ENCODE data around the gene PPP1R12C.

The PPP1R12C gene

GRCh38 chr19:55101261-55101660 is 16.2 kb downstream of the PPP1R12C start:
- H3K4me3 ChIP-seq (ENCODE audit: low read depth in 1 of 2, low read length in 1 of 2) = no peak overlapping the region
- no peaks in the 10 kb centered on the region for H3K27me3 ChIP-seq
- TF ChIP-seq CTCF (IDR thresholded peaks at IDR 0.05) = no peak
- no peak overlapping the region for H3K27ac ChIP-seq
- H3K4me1 ChIP-seq (ENCODE audit: control insufficient read depth in 1 of 2, insufficient read depth in 1 of 2, low read depth in 1 of 2, low read length in 1 of 2) = no peaks in the 10 kb centered on the region
- peaks cover 73% of the 10 kb centered on the region for H3K36me3 ChIP-seq
- no peaks in the 10 kb centered on the region for H3K9me3 ChIP-seq

- H3K9me3 ChIP-seq = no peaks in the 10 kb centered on the region
- H3K27me3 ChIP-seq = no peaks in the 10 kb centered on the region
- H3K4me1 ChIP-seq (ENCODE audit: control insufficient read depth in 1 of 2, insufficient read depth in 1 of 2, low read depth in 1 of 2, low read length in 1 of 2) = no peaks in the 10 kb centered on the region
- TF ChIP-seq CTCF (IDR thresholded peaks at IDR 0.05) = no peak
- peaks cover 83% of the 10 kb centered on the region for H3K36me3 ChIP-seq
- no peak overlapping the region for H3K27ac ChIP-seq
- H3K4me3 ChIP-seq (ENCODE audit: low read depth in 1 of 2, low read length in 1 of 2) = no peak overlapping the region
Measured at GRCh38 chr19:55099557-55100506, 17.6 kb downstream of the PPP1R12C start.

- Histone ChIP-seq H3K9me3 (no peaks in the 10 kb centered on the region), H3K27ac (no peak overlapping the region), H3K27me3 (no peaks in the 10 kb centered on the region), H3K4me3 (ENCODE audit: low read depth in 1 of 2, low read length in 1 of 2) (no peak overlapping the region), H3K36me3 (peaks cover 90% of the 10 kb centered on the region), H3K4me1 (ENCODE audit: control insufficient read depth in 1 of 2, insufficient read depth in 1 of 2, low read depth in 1 of 2, low read length in 1 of 2) (no peaks in the 10 kb centered on the region)
- no peak for TF ChIP-seq CTCF (IDR thresholded peaks at IDR 0.05)
Measured at GRCh38 chr19:55098716-55099556, 18.5 kb downstream of the PPP1R12C start.

GRCh38 chr19:55097864-55098715 is 19.3 kb downstream of the PPP1R12C start:
- no peak for TF ChIP-seq CTCF (IDR thresholded peaks at IDR 0.05)
- no peaks in the 10 kb centered on the region for H3K9me3 ChIP-seq
- no peaks in the 10 kb centered on the region for H3K4me1 ChIP-seq (ENCODE audit: control insufficient read depth in 1 of 2, insufficient read depth in 1 of 2, low read depth in 1 of 2, low read length in 1 of 2)
- H3K36me3 ChIP-seq = peaks cover 84% of the 10 kb centered on the region
- H3K27ac ChIP-seq = no peak overlapping the region
- no peak overlapping the region for H3K4me3 ChIP-seq (ENCODE audit: low read depth in 1 of 2, low read length in 1 of 2)
- H3K27me3 ChIP-seq = no peaks in the 10 kb centered on the region

DNA sequence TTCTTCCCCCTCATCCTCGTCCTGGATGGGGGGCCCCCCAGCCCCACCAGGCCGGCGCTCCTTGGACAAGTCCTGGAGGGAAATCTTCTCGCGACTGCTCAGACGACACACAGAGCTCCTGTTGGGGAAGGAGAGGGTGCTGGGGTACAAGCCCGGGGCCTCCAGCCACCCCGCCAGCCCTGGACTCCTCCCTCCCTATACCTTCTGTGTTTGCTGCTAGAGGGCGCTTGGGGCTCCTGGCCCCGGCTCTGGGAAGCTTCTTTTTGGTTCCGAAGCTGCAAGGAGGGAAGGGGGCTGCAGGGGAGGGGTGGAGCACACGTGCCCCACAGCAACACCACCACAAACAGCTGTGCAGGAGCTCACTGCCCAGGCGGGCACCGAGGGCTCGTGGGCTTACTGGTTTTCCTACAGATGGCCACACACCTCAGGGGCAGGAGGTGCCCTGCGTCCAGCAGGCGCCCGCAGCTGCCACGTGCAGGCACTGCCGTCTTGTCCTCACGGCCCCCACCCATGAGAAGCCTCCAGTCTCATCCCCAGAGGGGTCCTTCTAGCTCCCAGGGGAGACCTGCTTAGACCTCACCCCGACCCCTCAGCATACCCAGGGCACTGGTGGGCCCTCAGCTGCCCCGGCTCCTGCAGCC is 21.3 kb downstream of the PPP1R12C start:
- Histone ChIP-seq H3K36me3 (peaks cover 84% of the 10 kb centered on the region), H3K9me3 (no peaks in the 10 kb centered on the region), H3K27ac (no peak overlapping the region), H3K27me3 (no peaks in the 10 kb centered on the region), H3K4me1 (ENCODE audit: control insufficient read depth in 1 of 2, insufficient read depth in 1 of 2, low read depth in 1 of 2, low read length in 1 of 2) (no peaks in the 10 kb centered on the region), H3K4me3 (ENCODE audit: low read depth in 1 of 2, low read length in 1 of 2) (no peak overlapping the region)
- no peak for TF ChIP-seq CTCF (IDR thresholded peaks at IDR 0.05)
